ENCODE measurements around the gene PABPN1L. TPM values are rescaled to one million over a fixed set of nuclear protein-coding genes. Genes with fewer than 3 reads are reported as not detected.

PABPN1L gene
- total and polyA plus RNA-seq, 9 of the 15 experiments (the other 6 are each of a cell fraction or from before 2014, with no cell fraction given) = 0.11 to 0.32 TPM; not detected in 7

DNA sequence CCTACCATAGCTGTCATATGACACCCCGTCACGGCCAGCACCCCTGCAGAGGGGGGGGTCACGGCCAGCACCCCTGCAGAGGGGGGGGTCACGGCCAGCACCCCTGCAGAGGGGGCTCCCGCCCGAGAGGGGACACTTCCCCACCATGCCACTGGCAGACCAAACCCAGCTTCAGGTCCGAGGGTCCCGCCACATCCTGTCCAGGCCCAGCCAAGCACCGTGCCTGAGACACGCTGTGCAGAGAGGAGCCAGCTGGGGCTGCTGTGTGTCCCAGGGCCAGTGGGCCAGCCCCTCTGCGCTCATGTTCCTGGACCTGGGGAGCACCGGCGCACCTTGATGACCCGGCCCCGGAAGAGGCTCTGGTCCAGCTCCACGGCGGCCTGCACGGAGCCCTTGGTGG is 1.9 kb downstream of the PABPN1L start:
- Histone ChIP-seq H3K4me2 (ENCODE audit: insufficient read depth, low read length) (no peak overlapping the region), H4K20me1 (replicated peaks; ENCODE audit: control insufficient read depth, insufficient read depth, low read length) (0 out of 2 replicates have a peak, but pooled peaks cover 4% of the 10 kb centered on the region), H3K9ac (ENCODE audit: insufficient read depth in 1 of 2, low read depth in 2 of 2, low read length in 2 of 2) (peak overlapping the region in 1 of 2 experiments; percentile 71; a peak in 1 of 4 replicates), H3K9me1 (ENCODE audit: control insufficient read depth, insufficient read depth, low read length) (no peaks in the 10 kb centered on the region), H3K27me3 (ENCODE audit: control insufficient read depth in 2 of 2, insufficient read depth in 2 of 2, low read length in 2 of 2) (no peaks in the 10 kb centered on the region), H3K27ac (ENCODE audit: extremely low read depth, low read depth, low read length) (no peak overlapping the region), H3K79me2 (ENCODE audit: control insufficient read depth, insufficient read depth, low read length) (no peaks in the 10 kb centered on the region), H3K4me3 (no peak overlapping the region), H2AFZ (ENCODE audit: low read depth, low read length) (no peak overlapping the region), H3K36me3 (ENCODE audit: control insufficient read depth, insufficient read depth, low read length) (peaks cover 26% of the 10 kb centered on the region; the same call in 2 of the 3 replicates), H3K9me3 (replicated peaks; ENCODE audit: control insufficient read depth, insufficient read depth, low read depth, low read length) (no peaks in the 10 kb centered on the region), H3K4me1 (replicated peaks in 1 of 2; ENCODE audit: control insufficient read depth in 2 of 2, insufficient read depth in 2 of 2, low read length in 2 of 2) (peaks cover 0 to 61% of the 10 kb centered on the region in 2 experiments; a peak in 2 of 5 replicates)
- ATAC-seq (peak; percentile 19; the same call in 1 of the 3 replicates), FAIRE-seq (no peak), DNase-seq (ENCODE audit: extremely low read depth in 1 of 4, low spot score in 3 of 4) (no peak)
- intact Hi-C loops (cut with micrococcal nuclease) = no loop called here
- in situ Hi-C loops (cut with MboI) = no loop called here
- CTCF ChIA-PET (ENCODE audit: low intra/inter-chr PET ratio) = no interaction called here
- WGBS (ENCODE audit: insufficient coverage, low coverage, missing lambda C conversion rate) = 60% methylated on average over 4 of the region's 18 CpGs
- no TSS peak for BruUV-seq (replicated peaks)
- POLR2A ChIA-PET = interaction anchor here (0.6 to 1.7 kb wide), 4 partner anchors 13 to 227 kb away, joined by 3 to 5 read pairs (median 4); no protein-coding TSS in a partner anchor
- no peak for TF ChIP-seq ZC3H11A (IDR thresholded peaks at IDR 0.05; ENCODE audit: low read depth, low read length)
- no peak for TF ChIP-seq FOS (IDR thresholded peaks at IDR 0.05; ENCODE audit: extremely low read depth, insufficient read length)
- TF ChIP-seq ZNF212 (CRISPR knock-in tag; IDR thresholded peaks at IDR 0.05) = no peak
- TF ChIP-seq CC2D1A (IDR thresholded peaks at IDR 0.05) = no peak
- no peak for TF ChIP-seq SRF (CRISPR knock-in tag; IDR thresholded peaks at IDR 0.05)
- no peak for TF ChIP-seq TRIM28 (IDR thresholded peaks at IDR 0.05)
- peak; percentile 60; the same call in 1 of the 2 replicates for TF ChIP-seq POLR2G (IDR thresholded peaks at IDR 0.05; ENCODE audit: low read depth, low read length)
- TF ChIP-seq ZNF184 (CRISPR knock-in tag; IDR thresholded peaks at IDR 0.05) = no peak
- no peak for TF ChIP-seq ZNF175 (CRISPR knock-in tag; IDR thresholded peaks at IDR 0.05; ENCODE audit: low read depth)
- peak; percentile 10; the same call in 1 of the 2 replicates for TF ChIP-seq RBFOX2 (IDR thresholded peaks at IDR 0.05; ENCODE audit: low read depth, low read length)
- TF ChIP-seq ZNF778 (CRISPR knock-in tag; IDR thresholded peaks at IDR 0.05) = no peak
- TF ChIP-seq, protein P1, sequence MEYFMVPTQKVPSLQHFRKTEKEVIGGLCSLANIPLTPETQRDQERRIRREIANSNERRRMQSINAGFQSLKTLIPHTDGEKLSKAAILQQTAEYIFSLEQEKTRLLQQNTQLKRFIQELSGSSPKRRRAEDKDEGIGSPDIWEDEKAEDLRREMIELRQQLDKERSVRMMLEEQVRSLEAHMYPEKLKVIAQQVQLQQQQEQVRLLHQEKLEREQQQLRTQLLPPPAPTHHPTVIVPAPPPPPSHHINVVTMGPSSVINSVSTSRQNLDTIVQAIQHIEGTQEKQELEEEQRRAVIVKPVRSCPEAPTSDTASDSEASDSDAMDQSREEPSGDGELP (CRISPR knock-in tag; IDR thresholded peaks at IDR 0.05; ENCODE audit: borderline replicate concordance) = peak; percentile 42; the same call in 1 of the 2 replicates
- no peak for TF ChIP-seq RFX5 (IDR thresholded peaks at IDR 0.05; ENCODE audit: low read depth, low read length)

All from K562 (cell line).